HepG2 (cell line): ENCODE results near the gene RNF13. TPM values are rescaled to one million over a fixed set of nuclear protein-coding genes. Genes with fewer than 3 reads are reported as not detected.

Source experiments
- ARNTL ChIP-seq: sonication (generic); formaldehyde crosslinking; IDR thresholded peaks from 2 replicates; pipeline ENCODE4 v1.4.0; 2020; ENCODE audit warnings: mild to moderate bottlenecking, missing genetic modification reagents
- DNMT1 ChIP-seq: sonication (generic); formaldehyde crosslinking; IDR thresholded peaks from 2 replicates; pipeline ENCODE4 v1.5.1; 2020; ENCODE audit warnings: mild to moderate bottlenecking, missing genetic modification reagents
- FOSL2 ChIP-seq: sonication (generic); formaldehyde crosslinking; IDR thresholded peaks from 2 replicates; pipeline ENCODE4 v1.4.0; 2020; ENCODE audit warnings: missing genetic modification reagents
- GZF1 ChIP-seq: sonication (generic); formaldehyde crosslinking; IDR thresholded peaks from 2 replicates; pipeline ENCODE4 v1.5.1; 2020; ENCODE audit warnings: mild to moderate bottlenecking, missing genetic modification reagents
- HDAC1 ChIP-seq: sonication (generic); formaldehyde crosslinking; IDR thresholded peaks from 2 replicates; pipeline ENCODE4 v1.5.1; 2020; ENCODE audit warnings: mild to moderate bottlenecking, missing genetic modification reagents
- HNF4G ChIP-seq, 2 experiments: sonication (generic) in 1 of 2; formaldehyde crosslinking in 1 of 2; IDR thresholded peaks; 2 replicates each; pipeline versions ENCODE4 v1.4.0 to v1.6.1; 2011 to 2020; ENCODE audit warnings: borderline replicate concordance in 2 of 2, low read depth in 2 of 2, mild to moderate bottlenecking in 2 of 2, low read length in 1 of 2, missing genetic modification reagents in 1 of 2, moderate library complexity in 1 of 2
- KAT2B ChIP-seq: fragments of 150-350 bp; IDR thresholded peaks from 2 replicates; pipeline ENCODE4 v1.6.1; 2014; ENCODE audit warnings: low read depth, low read length, borderline replicate concordance
- MYC ChIP-seq: sonication (generic); formaldehyde crosslinking; IDR thresholded peaks from 2 replicates; pipeline ENCODE4 v1.9.0; 2021; ENCODE audit warnings: missing genetic modification reagents, borderline replicate concordance
- PAX8 ChIP-seq: sonication (generic); formaldehyde crosslinking; IDR thresholded peaks from 2 replicates; pipeline ENCODE4 v1.8.0; 2022; ENCODE audit warnings: mild to moderate bottlenecking, missing genetic modification reagents, borderline replicate concordance
- SMARCC2 ChIP-seq: fragments of 450-650 bp; IDR thresholded peaks from 2 replicates; pipeline ENCODE4 v1.6.1; 2017; ENCODE audit warnings: antibody characterized with exemption, mild to moderate bottlenecking
- SRY ChIP-seq: sonication (generic); formaldehyde crosslinking; IDR thresholded peaks from 2 replicates; pipeline ENCODE4 v1.8.0; 2022; ENCODE audit warnings: mild to moderate bottlenecking, missing genetic modification reagents
- ZC3H13 ChIP-seq: sonication (generic); formaldehyde crosslinking; IDR thresholded peaks from 2 replicates; pipeline ENCODE4 v1.8.1; 2023; ENCODE audit warnings: mild to moderate bottlenecking, missing genetic modification reagents, moderate library complexity
- ZFP1 ChIP-seq: IDR thresholded peaks from 2 replicates; pipeline ENCODE4 v1.6.1; 2016
- ZFP62 ChIP-seq: sonication (generic); formaldehyde crosslinking; IDR thresholded peaks from 2 replicates; pipeline ENCODE4 v1.4.0; 2020; ENCODE audit warnings: missing genetic modification reagents
- ZMAT3 ChIP-seq: sonication (generic); formaldehyde crosslinking; conservative IDR thresholded peaks from 2 replicates; pipeline ENCODE4 v1.7.0; 2021; ENCODE audit warnings: missing genetic modification reagents
- ZNF652 ChIP-seq: IDR thresholded peaks from 2 replicates; pipeline ENCODE4 v1.6.1; 2016; ENCODE audit warnings: low read depth, borderline replicate concordance
- ZNF713 ChIP-seq: sonication (generic); formaldehyde crosslinking; IDR thresholded peaks from 2 replicates; pipeline ENCODE4 v1.4.0; 2020; ENCODE audit warnings: mild to moderate bottlenecking, missing genetic modification reagents
- ZNF746 ChIP-seq: sonication (generic); formaldehyde crosslinking; IDR thresholded peaks from 2 replicates; pipeline ENCODE4 v1.8.0; 2022; ENCODE audit warnings: mild to moderate bottlenecking, missing genetic modification reagents
- polyA plus RNA-seq, 8 experiments: library from polyadenylated mRNA; depleted of rRNA in 3 of 8; stranded (reverse) in 7 of 8; unstranded in 1 of 8; fragments of >200 nt; fragmentation: Illumina TruSeq in 4 of 8; extraction: Trizol in 4 of 8; gene quantifications; 2 replicates each; pipeline versions ENCODE4 v1.2.1 to v1.2.3, GENCODE V29; 2011 to 2016; ENCODE audit warnings: low read depth in 4 of 8, missing spikeins in 1 of 8, mixed read lengths in 1 of 8; ENCODE audit not compliant: insufficient read depth in 1 of 8
- total RNA-seq, 5 experiments: library from RNA; depleted of rRNA; stranded (reverse); fragments of >200 nt; fragmentation: Illumina TruSeq; extraction: Trizol; gene quantifications; 2 replicates each; pipeline ENCODE4 v1.2.3, GENCODE V29; 2016; ENCODE audit warnings: low read depth in 1 of 5
- TF ChIP-seq, protein P1 (sequence below): sonication (generic); formaldehyde crosslinking; IDR thresholded peaks from 2 replicates; pipeline ENCODE4 v1.5.0; 2020; ENCODE audit warnings: missing genetic modification reagents
- TF ChIP-seq, protein P2 (sequence below): sonication (generic); formaldehyde crosslinking; IDR thresholded peaks from 2 replicates; pipeline ENCODE4 v1.5.0; 2020; ENCODE audit warnings: missing genetic modification reagents
- TF ChIP-seq, protein P3 (sequence below): sonication (generic); formaldehyde crosslinking; IDR thresholded peaks from 2 replicates; pipeline ENCODE4 v1.5.1; 2020; ENCODE audit warnings: missing genetic modification reagents, mild to moderate bottlenecking, borderline replicate concordance
- TF ChIP-seq, protein P4 (sequence below): sonication (generic); formaldehyde crosslinking; IDR thresholded peaks from 2 replicates; pipeline ENCODE4 v1.9.0; 2021; ENCODE audit warnings: missing genetic modification reagents, borderline replicate concordance

The RNF13 gene
- total and polyA plus RNA-seq, 2 of the 13 experiments (the other 11 are each of a cell fraction or from before 2014, with no cell fraction given), result 39.8 to 46.0 TPM

DNA sequence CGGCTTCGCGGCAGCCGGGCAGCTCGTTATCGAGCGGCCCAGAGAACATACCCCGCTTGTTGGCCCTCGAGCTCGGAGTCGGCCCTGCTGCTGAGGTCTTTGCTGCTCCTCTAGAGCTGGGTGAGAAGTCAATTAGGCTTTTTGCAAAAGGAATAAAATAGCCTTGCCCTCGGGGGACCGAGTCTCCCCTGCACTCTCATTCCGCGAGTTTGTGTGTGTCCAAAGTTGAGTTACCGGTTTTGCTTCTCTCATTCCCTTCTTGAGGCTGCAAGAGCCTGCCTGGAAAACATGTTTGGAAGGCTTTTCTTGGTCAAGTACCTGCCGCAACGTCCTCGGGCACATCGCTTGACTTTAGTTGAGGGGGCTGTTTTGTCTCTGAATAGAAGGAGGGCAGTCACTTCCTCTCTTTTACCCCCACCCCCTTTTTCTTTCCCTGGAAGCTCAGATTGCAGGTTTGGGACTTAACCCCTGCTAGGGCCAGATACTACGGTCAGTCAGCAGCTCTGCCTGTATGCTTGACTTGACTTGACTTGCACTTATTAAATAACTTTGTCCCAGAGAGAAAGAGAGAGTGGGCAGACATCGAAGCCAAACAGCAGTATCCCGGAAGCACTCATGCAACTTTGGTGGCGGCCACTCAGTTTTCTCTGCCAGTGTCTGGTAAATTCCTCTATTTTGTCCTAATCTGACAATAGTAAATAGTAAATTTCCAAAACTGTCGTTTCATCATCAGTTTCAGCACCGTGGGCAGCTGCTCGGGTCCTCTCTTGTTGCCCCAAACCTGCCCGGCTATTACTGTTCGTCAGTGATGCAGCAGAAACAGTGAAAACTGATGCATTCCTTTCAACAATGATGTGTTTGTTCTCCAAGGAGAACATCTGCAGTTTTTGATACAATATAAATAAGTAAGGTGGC, 609 bp downstream of the RNF13 start (continued):
- TF ChIP-seq GZF1 (CRISPR knock-in tag) (no peak), SMARCC2 (no peak), HDAC1 (CRISPR knock-in tag) (no peak), ZMAT3 (no peak), DNMT1 (CRISPR knock-in tag) (no peak), KAT2B (no peak), ARNTL (CRISPR knock-in tag) (no peak), ZNF746 (no peak), SRY (CRISPR knock-in tag) (no peak; the same call in 1 of the 2 replicates), ZC3H13 (CRISPR knock-in tag) (no peak), PAX8 (no peak), ZNF713 (no peak), ZFP62 (CRISPR knock-in tag) (no peak), ZFP1 (CRISPR knock-in tag) (no peak), HNF4G (IDR thresholded peaks at IDR 0.05; ENCODE audit: borderline replicate concordance, low read depth, low read length) (no peak), HNF4G (CRISPR knock-in tag; IDR thresholded peaks at IDR 0.05; ENCODE audit: borderline replicate concordance, low read depth) (no peak), FOSL2 (CRISPR knock-in tag) (no peak), ZNF652 (CRISPR knock-in tag) (peak; percentile 80), MYC (CRISPR knock-in tag) (no peak)
- TF ChIP-seq, protein P1, sequence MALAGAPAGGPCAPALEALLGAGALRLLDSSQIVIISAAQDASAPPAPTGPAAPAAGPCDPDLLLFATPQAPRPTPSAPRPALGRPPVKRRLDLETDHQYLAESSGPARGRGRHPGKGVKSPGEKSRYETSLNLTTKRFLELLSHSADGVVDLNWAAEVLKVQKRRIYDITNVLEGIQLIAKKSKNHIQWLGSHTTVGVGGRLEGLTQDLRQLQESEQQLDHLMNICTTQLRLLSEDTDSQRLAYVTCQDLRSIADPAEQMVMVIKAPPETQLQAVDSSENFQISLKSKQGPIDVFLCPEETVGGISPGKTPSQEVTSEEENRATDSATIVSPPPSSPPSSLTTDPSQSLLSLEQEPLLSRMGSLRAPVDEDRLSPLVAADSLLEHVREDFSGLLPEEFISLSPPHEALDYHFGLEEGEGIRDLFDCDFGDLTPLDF (CRISPR knock-in tag), result peak; percentile 74; the same call in 1 of the 2 replicates
- TF ChIP-seq, protein P2, sequence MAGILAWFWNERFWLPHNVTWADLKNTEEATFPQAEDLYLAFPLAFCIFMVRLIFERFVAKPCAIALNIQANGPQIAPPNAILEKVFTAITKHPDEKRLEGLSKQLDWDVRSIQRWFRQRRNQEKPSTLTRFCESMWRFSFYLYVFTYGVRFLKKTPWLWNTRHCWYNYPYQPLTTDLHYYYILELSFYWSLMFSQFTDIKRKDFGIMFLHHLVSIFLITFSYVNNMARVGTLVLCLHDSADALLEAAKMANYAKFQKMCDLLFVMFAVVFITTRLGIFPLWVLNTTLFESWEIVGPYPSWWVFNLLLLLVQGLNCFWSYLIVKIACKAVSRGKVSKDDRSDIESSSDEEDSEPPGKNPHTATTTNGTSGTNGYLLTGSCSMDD (CRISPR knock-in tag), result no peak
- TF ChIP-seq, protein P3, sequence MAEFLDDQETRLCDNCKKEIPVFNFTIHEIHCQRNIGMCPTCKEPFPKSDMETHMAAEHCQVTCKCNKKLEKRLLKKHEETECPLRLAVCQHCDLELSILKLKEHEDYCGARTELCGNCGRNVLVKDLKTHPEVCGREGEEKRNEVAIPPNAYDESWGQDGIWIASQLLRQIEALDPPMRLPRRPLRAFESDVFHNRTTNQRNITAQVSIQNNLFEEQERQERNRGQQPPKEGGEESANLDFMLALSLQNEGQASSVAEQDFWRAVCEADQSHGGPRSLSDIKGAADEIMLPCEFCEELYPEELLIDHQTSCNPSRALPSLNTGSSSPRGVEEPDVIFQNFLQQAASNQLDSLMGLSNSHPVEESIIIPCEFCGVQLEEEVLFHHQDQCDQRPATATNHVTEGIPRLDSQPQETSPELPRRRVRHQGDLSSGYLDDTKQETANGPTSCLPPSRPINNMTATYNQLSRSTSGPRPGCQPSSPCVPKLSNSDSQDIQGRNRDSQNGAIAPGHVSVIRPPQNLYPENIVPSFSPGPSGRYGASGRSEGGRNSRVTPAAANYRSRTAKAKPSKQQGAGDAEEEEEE (CRISPR knock-in tag), result no peak
- TF ChIP-seq, protein P4, sequence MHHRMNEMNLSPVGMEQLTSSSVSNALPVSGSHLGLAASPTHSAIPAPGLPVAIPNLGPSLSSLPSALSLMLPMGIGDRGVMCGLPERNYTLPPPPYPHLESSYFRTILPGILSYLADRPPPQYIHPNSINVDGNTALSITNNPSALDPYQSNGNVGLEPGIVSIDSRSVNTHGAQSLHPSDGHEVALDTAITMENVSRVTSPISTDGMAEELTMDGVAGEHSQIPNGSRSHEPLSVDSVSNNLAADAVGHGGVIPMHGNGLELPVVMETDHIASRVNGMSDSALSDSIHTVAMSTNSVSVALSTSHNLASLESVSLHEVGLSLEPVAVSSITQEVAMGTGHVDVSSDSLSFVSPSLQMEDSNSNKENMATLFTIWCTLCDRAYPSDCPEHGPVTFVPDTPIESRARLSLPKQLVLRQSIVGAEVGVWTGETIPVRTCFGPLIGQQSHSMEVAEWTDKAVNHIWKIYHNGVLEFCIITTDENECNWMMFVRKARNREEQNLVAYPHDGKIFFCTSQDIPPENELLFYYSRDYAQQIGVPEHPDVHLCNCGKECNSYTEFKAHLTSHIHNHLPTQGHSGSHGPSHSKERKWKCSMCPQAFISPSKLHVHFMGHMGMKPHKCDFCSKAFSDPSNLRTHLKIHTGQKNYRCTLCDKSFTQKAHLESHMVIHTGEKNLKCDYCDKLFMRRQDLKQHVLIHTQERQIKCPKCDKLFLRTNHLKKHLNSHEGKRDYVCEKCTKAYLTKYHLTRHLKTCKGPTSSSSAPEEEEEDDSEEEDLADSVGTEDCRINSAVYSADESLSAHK, result no peak
